Choroid plexus epithelial cell (primary cell): Measurements from ENCODE around the gene CAMK1D.
"Not testable (repeated sequence)": the region's sequence is repeated elsewhere in the genome, so short reads cannot be mapped to it uniquely, and the experiment has no call there.

Source experiments
- DNase-seq: peaks from one replicate; pipeline ENCODE4 v3.0.0-alpha.2; 2010; ENCODE audit warnings: low read depth
- H3K4me3 ChIP-seq: 2 replicates; pipeline ENCODE4 v1.5.1; 2011; ENCODE audit warnings: low read depth, mild to moderate bottlenecking, control low read depth, low read length, moderate library complexity
- TF ChIP-seq, protein P1 (sequence below): conservative IDR thresholded peaks from 2 replicates; pipeline ENCODE4 v1.5.1; 2011; ENCODE audit warnings: low read depth, mild to moderate bottlenecking, control low read depth, inconsistent platforms, low read length, moderate library complexity

CAMK1D gene

DNA sequence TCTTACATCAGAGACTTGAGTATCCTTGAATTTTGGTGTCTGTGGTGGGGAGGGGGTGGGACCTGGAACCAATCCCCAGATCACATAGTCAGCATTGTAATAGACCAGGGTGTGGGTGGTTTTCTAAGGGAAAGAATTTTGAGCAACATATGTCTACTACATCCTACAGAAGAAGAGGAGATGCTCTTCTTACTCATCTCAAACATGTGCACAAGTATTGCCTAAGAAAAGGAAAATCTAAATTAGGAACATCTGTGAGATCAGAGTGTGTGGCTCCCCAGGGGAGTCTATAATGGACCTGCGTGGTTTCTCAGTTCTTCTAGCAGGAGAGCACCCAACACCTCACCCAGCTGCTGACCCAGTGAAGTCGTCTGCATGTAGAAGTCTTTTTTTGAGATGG, 503.3 kb downstream of the CAMK1D start:
- H3K4me3 ChIP-seq: no peak overlapping the region
- no peak for DNase-seq

DNA sequence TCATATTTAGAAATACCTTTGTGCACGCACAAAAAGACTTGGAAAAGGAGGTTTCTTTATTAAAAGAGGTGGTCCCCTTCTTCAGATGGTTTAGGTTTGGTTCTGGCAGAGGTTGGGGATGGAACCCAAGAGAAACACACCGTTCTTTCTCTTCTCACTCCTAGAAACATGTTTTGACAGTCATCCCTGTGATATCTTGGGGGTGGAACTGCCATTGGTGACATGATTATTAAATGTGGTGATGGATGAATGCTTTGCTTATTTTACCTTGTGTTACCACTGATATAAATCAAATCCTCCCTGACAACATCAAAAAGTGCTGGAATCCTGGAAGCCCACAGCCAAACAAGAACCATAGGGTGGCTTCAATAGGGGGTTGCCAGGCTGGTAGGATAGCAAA, 505.6 kb downstream of the CAMK1D start:
- TF ChIP-seq, protein P1, sequence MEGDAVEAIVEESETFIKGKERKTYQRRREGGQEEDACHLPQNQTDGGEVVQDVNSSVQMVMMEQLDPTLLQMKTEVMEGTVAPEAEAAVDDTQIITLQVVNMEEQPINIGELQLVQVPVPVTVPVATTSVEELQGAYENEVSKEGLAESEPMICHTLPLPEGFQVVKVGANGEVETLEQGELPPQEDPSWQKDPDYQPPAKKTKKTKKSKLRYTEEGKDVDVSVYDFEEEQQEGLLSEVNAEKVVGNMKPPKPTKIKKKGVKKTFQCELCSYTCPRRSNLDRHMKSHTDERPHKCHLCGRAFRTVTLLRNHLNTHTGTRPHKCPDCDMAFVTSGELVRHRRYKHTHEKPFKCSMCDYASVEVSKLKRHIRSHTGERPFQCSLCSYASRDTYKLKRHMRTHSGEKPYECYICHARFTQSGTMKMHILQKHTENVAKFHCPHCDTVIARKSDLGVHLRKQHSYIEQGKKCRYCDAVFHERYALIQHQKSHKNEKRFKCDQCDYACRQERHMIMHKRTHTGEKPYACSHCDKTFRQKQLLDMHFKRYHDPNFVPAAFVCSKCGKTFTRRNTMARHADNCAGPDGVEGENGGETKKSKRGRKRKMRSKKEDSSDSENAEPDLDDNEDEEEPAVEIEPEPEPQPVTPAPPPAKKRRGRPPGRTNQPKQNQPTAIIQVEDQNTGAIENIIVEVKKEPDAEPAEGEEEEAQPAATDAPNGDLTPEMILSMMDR: no peak

More for the DNA sequence above, 503.3 kb downstream of the CAMK1D start:
- TF ChIP-seq, protein P1: no peak

DNA sequence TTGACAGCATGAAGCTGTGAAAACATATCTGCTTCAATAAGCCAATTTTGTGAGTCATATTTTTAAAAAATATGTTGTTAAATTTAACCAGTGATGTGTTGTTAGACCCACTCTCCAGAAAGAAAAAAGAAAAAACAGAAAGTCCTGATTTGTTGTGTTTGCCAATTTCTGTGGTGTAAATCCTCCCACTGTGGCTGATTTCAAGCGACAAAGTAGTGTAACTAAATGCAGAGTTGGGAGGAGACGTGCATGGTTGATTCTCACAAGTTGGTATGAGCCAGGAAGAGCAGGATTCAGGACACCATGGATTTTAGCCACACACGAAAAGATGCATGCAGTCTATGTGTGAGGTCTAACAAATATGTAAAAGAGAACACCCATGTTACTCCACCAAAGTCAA, 513.1 kb downstream of the CAMK1D start:
- no peak for DNase-seq
- TF ChIP-seq, protein P1: no peak
- H3K4me3 ChIP-seq: no peak overlapping the region

More for the DNA sequence above, 505.6 kb downstream of the CAMK1D start:
- no peak overlapping the region for H3K4me3 ChIP-seq
- no peak for DNase-seq

DNA sequence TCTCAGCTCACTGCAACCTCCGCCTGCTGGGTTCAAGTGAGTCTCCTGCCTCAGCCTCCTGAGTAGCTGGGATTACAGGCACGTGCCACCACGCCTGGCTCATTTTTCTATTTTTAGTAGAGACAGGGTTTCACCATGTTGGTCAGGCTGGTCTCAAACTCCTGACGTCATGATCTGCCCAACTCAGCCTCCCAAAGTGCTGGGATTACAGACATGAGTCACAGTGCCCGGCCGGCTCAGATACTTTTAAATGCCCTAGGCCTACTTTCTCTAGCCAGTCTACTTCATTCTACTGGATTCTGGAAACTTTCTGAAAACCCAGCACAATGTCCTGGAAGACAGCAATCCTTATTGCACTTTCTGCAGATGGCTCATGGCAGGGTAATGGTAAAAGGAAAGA, 516.2 kb downstream of the CAMK1D start:
- not testable (repeated sequence) for H3K4me3 ChIP-seq, DNase-seq

DNA sequence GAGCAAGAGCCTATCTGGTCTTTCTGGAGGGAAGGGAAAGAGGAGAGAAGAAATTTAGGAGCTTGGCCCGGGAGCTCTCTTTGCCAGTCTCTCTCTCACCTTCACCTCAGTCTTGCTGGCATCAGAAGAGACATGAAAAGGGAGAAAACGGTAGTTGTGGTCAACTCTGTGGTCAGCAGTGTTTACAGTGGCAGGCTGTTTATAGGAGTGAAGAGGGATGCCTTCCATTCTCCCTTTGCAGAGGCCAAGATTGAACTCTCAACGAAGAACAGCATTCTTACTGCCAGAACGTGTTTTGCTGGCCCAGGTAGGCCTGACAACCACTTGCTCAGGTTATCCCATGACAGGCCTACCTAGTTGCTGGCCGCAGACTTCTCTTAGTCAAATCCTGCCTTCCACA, 518.9 kb downstream of the CAMK1D start:
- H3K4me3 ChIP-seq: no peak overlapping the region
- TF ChIP-seq, protein P1: no peak
- DNase-seq: no peak

DNA sequence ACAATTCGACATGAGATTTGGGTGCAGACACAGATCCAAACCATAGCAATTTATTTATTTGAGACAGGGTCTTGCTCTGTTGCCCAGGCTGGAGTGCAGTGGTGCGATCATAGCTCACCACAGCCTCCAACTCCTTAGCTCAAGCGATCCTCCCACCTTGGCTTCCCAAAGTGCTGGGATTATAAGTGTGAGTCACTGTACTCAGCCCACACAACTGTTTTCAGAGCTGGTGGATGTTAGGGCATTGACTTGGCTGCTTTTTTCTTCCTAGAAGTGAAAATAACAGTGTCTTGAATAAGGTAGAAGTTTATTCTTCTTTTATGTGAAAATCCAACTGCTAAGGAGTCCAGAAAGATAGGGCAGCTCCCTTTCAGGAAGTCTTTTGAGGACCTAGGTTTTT, 520.1 kb downstream of the CAMK1D start:
- TF ChIP-seq, protein P1: no peak
- H3K4me3 ChIP-seq: no peak overlapping the region
- DNase-seq: no peak

DNA sequence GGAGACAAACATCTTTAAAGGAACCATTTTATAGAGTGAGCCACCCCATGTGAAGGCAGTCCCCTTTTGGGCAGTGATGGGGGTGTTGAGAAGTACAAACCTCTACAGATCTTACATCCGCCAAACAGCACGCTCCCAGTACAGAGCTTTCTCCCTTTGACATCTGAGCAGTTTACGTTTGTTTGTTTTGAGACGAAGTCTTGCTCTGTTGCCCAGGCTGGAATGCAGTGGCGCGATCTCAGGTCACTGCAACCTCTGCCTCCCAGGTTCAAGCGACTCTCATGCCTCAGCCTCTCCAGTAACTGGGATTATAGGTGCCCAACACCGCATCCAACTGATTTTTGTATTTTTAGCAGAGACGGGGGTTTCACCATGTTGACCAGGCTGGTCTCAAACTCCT, 523.2 kb downstream of the CAMK1D start:
- TF ChIP-seq, protein P1: no peak
- H3K4me3 ChIP-seq: no peak overlapping the region
- DNase-seq: no peak

DNA sequence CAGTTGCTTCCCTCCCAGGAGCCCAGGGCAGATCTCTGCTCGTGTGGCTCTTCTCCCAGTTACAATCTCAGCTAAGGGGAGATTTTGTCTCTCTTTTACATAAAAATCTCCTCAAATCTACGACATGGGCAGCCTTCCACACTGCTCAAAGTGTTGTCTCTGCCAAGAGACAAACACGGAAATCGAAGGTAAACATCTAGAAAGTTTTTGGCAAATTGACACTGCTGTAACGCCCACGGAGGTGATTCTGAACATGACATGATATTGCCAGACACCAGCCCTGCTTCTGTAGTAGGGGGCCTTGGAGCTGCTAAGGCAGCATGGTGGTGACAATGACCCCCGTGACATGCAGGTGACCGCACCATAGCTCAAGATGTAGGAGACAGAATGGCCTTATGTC, 523.8 kb downstream of the CAMK1D start:
- TF ChIP-seq, protein P1: no peak
- no peak overlapping the region for H3K4me3 ChIP-seq
- no peak for DNase-seq
